Stimulated activated CD4-positive, alpha-beta T cell treated with anti-CD3 and anti-CD28 coated beads, Interleukin-12 subunit alpha, Interleukin-12 subunit beta, amount 100 ng/mL, for 48 hours (primary cell): Measurements from ENCODE around the gene MZT2B.
"Not testable (repeated sequence)": the region's sequence is repeated elsewhere in the genome, so short reads cannot be mapped to it uniquely, and the experiment has no call there.

ENCODE experiments used
- DNase-seq, 3 donors: peaks; one replicate each; pipeline ENCODE4 v3.0.0-alpha.2; 2020; ENCODE audit warnings: low read depth in 2 of 3, low spot score in 1 of 3

MZT2B gene

DNA sequence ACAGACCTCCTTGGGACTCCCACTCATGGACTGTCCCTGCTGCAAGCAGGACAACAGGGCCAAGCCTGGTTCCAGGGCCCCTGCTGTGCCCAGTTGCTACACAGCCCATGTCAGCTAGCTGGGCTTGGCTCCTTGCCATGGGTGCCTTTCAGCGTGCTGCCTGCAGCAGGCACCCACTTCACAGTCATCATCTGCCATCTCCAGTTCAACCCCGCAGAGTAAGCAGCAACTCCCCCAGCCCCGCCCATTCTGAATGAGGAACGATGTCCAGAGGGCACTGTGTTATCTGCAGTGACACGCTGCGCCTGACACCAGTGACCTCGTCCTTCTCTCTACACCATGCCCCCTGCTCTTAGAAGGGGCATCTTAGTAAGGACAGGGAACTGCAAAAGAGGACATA is 20.5 kb downstream of the MZT2B start:
- not testable (repeated sequence) for DNase-seq

GRCh38 chr2:130203150-130203549 is 21.1 kb downstream of the MZT2B start:
- not testable (repeated sequence) for DNase-seq

DNA sequence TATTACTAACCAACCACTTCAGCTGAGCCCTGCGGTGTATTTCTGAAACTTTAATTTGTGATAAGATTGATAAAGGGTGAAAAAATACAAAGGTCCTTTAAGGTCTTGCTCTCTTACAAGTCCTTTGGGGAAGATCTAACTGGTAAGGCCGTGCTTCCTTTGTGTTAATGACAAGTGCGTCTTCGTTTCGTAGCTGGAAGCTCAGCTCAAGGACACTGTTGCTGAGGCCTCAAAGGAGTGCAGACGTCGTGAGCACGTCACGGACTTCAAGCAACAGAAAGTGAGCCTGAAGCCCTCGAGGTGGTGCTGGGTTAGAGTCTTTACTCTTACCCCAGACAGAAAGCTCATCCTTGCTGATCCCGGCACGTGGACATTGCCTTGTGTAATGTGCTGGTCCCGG is 25.0 kb downstream of the MZT2B start:
- not testable (repeated sequence) for DNase-seq

DNA sequence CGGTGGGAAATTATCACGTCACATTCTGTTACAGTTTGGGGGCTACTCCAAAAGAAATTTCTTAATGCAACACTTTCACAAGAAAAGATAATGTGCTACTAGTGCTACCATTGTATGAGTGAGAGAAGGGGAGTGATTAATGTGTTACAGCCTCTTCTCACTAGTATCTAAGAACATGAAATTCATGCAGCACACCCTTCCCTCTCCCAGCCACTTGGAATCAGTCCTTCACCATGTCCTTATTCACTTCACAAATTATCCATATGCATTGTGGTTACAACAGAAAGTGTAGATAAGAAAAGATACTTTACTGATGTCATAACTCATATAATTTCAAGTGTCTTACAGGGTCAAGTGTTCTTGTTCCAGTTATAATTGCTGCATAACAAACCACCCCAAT is 37.1 kb downstream of the MZT2B start:
- not testable (repeated sequence) for DNase-seq

- DNase-seq, result not testable (repeated sequence)
Measured at GRCh38 chr2:130220505-130220904, 38.4 kb downstream of the MZT2B start.

DNA sequence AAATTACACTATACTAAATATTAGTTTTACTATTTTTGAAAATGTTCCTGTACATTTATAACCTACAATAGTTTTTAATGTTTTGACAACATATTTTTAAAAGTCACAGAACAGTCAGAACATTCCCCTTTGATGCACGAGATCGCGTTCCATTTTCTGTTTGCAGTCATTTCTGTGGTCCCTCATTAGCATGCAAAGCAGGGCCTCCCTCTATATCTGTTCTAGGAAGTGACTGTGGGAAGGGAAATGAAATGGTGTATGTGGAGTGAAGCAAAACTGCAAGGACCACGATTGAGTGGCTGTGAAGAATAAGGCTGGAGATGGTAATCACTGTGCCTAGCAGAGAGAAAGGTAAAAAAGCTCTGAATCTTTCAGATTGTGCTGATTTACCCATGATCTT is 40.5 kb downstream of the MZT2B start:
- DNase-seq, result not testable (repeated sequence)

DNA sequence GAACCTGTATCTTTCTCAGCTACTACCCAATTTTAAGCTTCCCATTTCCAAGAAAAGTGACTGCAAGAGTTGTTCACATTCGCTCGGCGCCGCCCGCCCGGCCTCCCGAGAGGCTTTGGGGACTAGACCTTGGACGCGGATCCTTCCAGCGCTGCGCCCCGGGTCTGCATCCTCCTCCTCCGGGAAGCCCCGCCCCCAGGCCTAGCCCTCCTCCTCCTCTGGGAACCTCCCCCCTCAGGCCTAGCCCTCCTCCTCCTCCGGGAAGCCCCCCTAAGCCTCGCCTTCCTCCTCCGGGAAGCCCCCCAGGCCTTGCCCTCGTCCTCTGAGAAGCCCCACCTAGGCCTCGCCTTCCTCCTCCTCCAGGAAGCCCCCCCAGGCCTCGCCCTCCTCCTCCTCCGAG is 45.9 kb downstream of the MZT2B start:
- DNase-seq, result not testable (repeated sequence)

- not testable (repeated sequence) for DNase-seq
Measured at GRCh38 chr2:130228467-130229160, 46.6 kb downstream of the MZT2B start.

GRCh38 chr2:130229161-130229510 is 47.1 kb downstream of the MZT2B start:
- not testable (repeated sequence) for DNase-seq

DNA sequence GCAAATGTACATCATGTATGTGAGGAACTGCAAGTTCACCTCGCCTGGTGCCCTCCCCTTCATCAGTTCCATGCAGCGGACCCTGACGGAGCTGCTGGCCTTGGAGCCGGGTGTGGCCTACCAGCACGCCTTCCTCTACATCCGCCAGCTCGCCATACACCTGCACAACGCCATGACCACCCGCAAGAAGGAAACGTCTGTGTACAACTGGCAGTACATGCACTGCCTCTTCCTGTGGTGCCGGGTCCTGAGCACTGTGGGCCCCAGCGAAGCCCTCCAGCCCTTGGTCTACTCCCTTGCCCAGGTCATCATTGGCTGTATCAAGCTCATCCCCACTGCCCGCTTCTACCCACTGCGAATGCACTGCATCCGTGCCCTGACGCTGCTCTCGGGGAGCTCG is 48.3 kb downstream of the MZT2B start:
- not testable (repeated sequence) for DNase-seq

- DNase-seq, result not testable (repeated sequence)
Measured at GRCh38 chr2:130230907-130231306, 48.8 kb downstream of the MZT2B start.

DNA sequence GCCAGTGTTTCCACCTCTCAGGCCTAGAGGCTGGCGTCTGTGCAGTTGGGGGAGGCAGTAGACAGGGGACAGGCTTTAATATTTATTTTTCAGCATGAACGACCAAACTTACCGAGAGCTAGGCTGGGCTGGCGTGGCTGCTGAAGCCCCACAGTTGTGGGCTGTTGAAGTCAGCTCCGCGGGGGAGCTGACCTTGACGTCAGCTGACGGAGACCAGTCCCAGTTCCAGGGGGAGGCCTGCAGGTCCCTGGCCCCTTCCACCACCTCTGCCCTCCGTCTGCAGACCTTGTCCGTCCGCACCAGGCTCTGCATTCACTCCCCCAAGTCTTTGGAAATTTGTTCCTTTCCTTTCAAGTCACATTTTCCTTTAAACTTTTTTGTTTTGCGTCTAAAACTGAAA is 49.6 kb downstream of the MZT2B start:
- no peak for DNase-seq

DNA sequence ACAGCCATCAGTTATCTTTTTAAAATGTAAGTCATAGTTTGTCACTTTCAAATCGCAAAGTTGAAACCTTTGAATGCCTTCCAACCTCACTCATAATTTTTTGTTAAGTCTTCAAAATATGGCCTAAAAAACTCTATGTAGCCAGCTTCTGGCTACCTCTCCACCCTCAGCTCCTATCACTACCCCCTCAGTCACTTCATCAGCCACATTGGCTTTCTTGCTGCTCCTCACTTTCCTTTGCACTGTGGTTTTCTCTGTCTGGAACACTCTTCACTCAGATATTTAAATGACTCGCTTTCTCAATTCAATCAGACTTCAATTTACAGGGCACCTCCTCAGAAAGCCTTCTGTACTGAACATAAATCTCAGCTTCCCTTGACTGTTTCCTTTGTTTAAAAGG is 51.0 kb downstream of the MZT2B start:
- DNase-seq, result not testable (repeated sequence)

DNA sequence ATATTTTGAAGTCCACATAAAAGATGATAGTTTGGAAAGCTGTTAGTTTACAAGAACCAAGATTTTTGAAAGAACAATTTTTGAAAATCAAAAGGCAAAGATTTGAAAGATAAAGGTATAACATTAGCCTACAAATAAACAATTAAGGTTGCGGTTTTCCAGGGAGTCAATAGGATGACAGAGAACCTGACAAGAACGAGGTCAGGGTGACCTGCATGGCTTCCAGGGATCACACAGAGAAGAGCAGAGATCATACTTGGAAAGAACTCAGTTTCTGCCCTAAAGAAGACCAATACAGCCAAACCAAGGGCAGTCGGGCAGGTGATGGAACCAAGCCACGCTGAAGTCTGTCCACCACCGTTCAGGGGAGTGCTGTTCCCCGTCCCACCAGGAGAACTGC is 57.5 kb downstream of the MZT2B start:
- DNase-seq, result not testable (repeated sequence)
